ENCODE measurements around the gene RIC1. TPM values are rescaled to one million over a fixed set of nuclear protein-coding genes. Genes with fewer than 3 reads are reported as not detected.
"Not testable (repeated sequence)": the region's sequence is repeated elsewhere in the genome, so short reads cannot be mapped to it uniquely, and the experiment has no call there.

The RIC1 gene
- total RNA-seq, 5 donors from 2014 or later (not counting 1 experiment from before 2014, with no cell fraction given): 22.2 to 29.9 (median 22.9) TPM

DNA sequence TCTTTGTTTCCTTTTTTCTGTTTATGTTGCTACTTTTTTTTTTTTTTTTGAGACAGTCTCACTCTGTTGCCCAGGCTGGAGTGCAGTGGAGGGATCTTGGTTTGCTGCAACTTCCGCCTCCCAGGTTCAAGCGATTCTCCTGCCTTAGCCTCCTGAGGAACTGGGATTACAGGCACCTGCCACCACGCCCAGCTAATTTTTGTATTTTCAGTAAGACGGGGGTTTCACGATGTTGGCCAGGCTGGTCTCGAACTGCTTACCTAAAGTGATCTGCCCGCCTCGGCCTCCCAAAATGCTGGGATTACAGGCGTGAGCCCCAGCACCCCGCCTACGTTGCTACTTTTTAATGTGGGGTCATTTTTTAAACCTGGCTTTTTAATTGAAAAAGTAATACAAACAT lies 1.2 kb upstream of the RIC1 start:
- not testable (repeated sequence) for H3K27me3 Mint-ChIP-seq; H3K36me3 ChIP-seq (ENCODE audit: control insufficient read depth in 2 of 2, extremely low read depth in 1 of 2, insufficient read depth in 1 of 2, low read length in 1 of 2); H3K9me3 ChIP-seq; ATAC-seq (replicated peaks in 1 of 4); H3K27me3 ChIP-seq (replicated peaks in 1 of 2; ENCODE audit: control insufficient read depth in 2 of 2, extremely low read depth in 1 of 2, insufficient read depth in 2 of 2, low read length in 1 of 2); H3K36me3 Mint-ChIP-seq; H3K9me3 Mint-ChIP-seq
- POLR2A ChIA-PET: interaction anchor here (0.7 to 1.1 kb wide), 2 partner anchors 44 to 551 kb away, joined by 3 to 6 read pairs; no protein-coding TSS in a partner anchor
- peak in 1 of 35 experiments; percentile 15 for DNase-seq
- Mint-ChIP-seq H3K4me3 (peak overlapping the region; percentile 97 to 100 (median 99)), H3K27ac (peak overlapping the region; percentile 98 to 99), H3K4me1 (peaks cover 65 to 76% (median 69%) of the 10 kb centered on the region in 3 donors)
- H3K4me3 ChIP-seq (ENCODE audit: control insufficient read depth in 1 of 2, extremely low read depth in 1 of 2, low read length in 1 of 2): peak overlapping the region; percentile 79 to 81
- WGBS (ENCODE audit: insufficient coverage): 0% methylated on average over 2 of the region's 11 CpGs
- H3K4me1 ChIP-seq (ENCODE audit: control insufficient read depth in 1 of 2, extremely low read depth in 1 of 2, insufficient read depth in 2 of 2, low read length in 2 of 2): peaks cover 33 to 40% of the 10 kb centered on the region in 2 experiments
- H3K27ac ChIP-seq (ENCODE audit: low read length): peak overlapping the region; percentile 78
- CTCF ChIA-PET: interaction anchor here (0.6 to 2.5 kb wide), 12 partner anchors 8 to 442 kb away, joined by 3 to 18 read pairs (median 4); partner anchors contain the start of gene CD274 (in 1 of the 2)

DNA sequence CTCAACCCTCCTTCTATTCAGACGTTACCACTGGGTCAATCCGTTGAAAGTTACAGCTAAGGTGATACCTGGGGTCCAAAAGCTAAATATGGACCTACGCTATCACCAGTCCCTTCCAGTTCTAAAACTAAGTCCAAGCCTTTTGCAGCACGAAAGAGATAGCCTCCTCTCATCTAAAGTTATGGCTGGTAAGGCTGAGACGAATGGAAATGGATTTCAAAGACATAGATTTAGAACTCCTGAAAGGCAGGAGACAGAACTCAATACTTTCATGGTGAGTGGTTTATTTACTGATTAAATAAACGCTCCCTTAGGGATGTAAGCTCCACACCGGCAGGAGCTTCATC lies 751 bp upstream of the RIC1 start:
- ChIA-PET POLR2A (interaction anchor here (0.6 to 1.2 kb wide), 8 partner anchors 18 to 380 kb away, joined by 3 to 14 read pairs (median 4); partner anchors contain the start of gene PLGRKT (in 2 of the 2)), CTCF (interaction anchor here (0.6 to 2.5 kb wide), 11 partner anchors 9 to 444 kb away, joined by 3 to 18 read pairs (median 4); partner anchors contain the start of genes CD274 (in 1 of the 2), ERMP1 (in 1 of the 2) and PLGRKT (in 1 of the 2))
- Histone ChIP-seq H3K4me1 (ENCODE audit: control insufficient read depth in 1 of 2, extremely low read depth in 1 of 2, insufficient read depth in 2 of 2, low read length in 2 of 2) (peaks cover 33 to 40% of the 10 kb centered on the region in 2 experiments), H3K4me3 (ENCODE audit: control insufficient read depth in 1 of 2, extremely low read depth in 1 of 2, low read length in 1 of 2) (peak overlapping the region; percentile 79 to 81), H3K9me3 (no peaks in the 10 kb centered on the region), H3K36me3 (ENCODE audit: control insufficient read depth in 2 of 2, extremely low read depth in 1 of 2, insufficient read depth in 1 of 2, low read length in 1 of 2) (no peaks in the 10 kb centered on the region), H3K27me3 (replicated peaks in 1 of 2; ENCODE audit: control insufficient read depth in 2 of 2, extremely low read depth in 1 of 2, insufficient read depth in 2 of 2, low read length in 1 of 2) (no peaks in the 10 kb centered on the region), H3K27ac (ENCODE audit: low read length) (peak overlapping the region; percentile 78)
- H3K9me3 Mint-ChIP-seq: no peaks in the 10 kb centered on the region
- H3K4me1 Mint-ChIP-seq: peaks cover 64 to 75% (median 69%) of the 10 kb centered on the region in 3 donors
- DNase-seq (no peak), ATAC-seq (replicated peaks in 1 of 4) (no peak)
- 0% methylated on average over 3 of the region's 7 CpGs for WGBS (ENCODE audit: insufficient coverage)
- peak overlapping the region; percentile 98 to 99 for H3K27ac Mint-ChIP-seq
- peak overlapping the region; percentile 97 to 100 (median 99) for H3K4me3 Mint-ChIP-seq
- H3K36me3 Mint-ChIP-seq: peaks cover 4% of the 10 kb centered on the region
- no peaks in the 10 kb centered on the region for H3K27me3 Mint-ChIP-seq

DNA sequence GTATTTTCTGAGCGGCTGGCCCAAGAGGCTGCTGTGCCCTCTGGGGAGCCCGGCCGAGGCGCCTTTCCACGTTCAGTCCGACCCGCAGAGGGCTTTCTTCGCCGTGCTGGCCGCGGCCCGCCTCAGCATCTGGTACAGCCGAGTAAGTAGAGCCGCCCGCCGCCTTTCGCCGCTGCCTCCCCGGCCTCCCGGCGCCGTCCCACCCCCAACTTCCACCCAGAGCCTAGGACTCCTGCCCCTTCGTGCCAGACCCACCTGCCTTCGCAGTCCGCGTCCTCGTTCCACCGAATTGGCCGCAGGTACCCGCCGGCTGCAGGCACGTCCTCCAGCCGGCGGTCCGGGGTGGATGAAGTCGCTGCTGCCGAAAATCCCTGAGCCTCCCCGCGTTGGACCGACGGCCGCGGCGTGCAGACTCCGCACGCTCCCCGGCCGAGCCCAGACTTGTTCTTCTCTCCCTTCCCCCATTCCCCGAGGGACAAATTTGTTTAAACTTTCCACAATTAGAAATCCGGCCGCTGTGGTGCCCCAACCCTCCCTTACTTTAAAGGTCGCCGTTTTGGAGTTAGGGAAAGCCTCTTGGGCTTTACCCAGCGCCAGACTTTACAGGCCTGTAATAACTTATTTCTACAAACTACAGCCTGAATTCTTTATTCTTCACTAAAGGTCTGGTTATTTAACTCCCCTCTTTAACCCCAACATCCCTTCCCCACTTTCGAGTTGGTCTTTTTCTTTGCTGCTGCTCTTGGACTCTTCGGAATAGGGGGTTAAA lies 589 bp downstream of the RIC1 start:
- no peaks in the 10 kb centered on the region for H3K9me3 ChIP-seq
- under 1% methylated on average over 49 of the region's 56 CpGs for WGBS (ENCODE audit: insufficient coverage)
- CTCF ChIA-PET: interaction anchor here (0.9 to 2.5 kb wide), 6 partner anchors 29 to 443 kb away, joined by 3 to 18 read pairs (median 5); partner anchors contain the start of genes CD274 (in 1 of the 2), ERMP1 (in 1 of the 2) and PLGRKT (in 1 of the 2)
- H3K4me3 ChIP-seq (ENCODE audit: control insufficient read depth in 1 of 2, extremely low read depth in 1 of 2, low read length in 1 of 2): peak overlapping the region; percentile 79 to 81
- peak overlapping the region; percentile 93 to 94 for H3K27ac Mint-ChIP-seq
- DNase-seq (peak in 27 of 35 experiments; percentile 2 to 54 (median 23)), ATAC-seq (replicated peaks in 1 of 4) (peak; percentile 13 to 41 (median 30))
- peak overlapping the region; percentile 53 for H3K27ac ChIP-seq (ENCODE audit: low read length)
- H3K9me3 Mint-ChIP-seq: no peaks in the 10 kb centered on the region
- H3K4me1 Mint-ChIP-seq: peaks cover 64 to 76% (median 69%) of the 10 kb centered on the region in 3 donors
- peaks cover 27 to 34% of the 10 kb centered on the region in 2 experiments for H3K4me1 ChIP-seq (ENCODE audit: control insufficient read depth in 1 of 2, extremely low read depth in 1 of 2, insufficient read depth in 2 of 2, low read length in 2 of 2)
- H3K4me3 Mint-ChIP-seq: peak overlapping the region; percentile 99 to 100 (median 99)
- POLR2A ChIA-PET: interaction anchor here (0.6 to 1.2 kb wide), 7 partner anchors 29 to 642 kb away, joined by 3 to 14 read pairs (median 4); partner anchors contain the start of gene PLGRKT (in 1 of the 2)
- no peaks in the 10 kb centered on the region for H3K27me3 Mint-ChIP-seq
- H3K27me3 ChIP-seq (replicated peaks in 1 of 2; ENCODE audit: control insufficient read depth in 2 of 2, extremely low read depth in 1 of 2, insufficient read depth in 2 of 2, low read length in 1 of 2): no peaks in the 10 kb centered on the region
- H3K36me3 ChIP-seq (ENCODE audit: control insufficient read depth in 2 of 2, extremely low read depth in 1 of 2, insufficient read depth in 1 of 2, low read length in 1 of 2): no peaks in the 10 kb centered on the region
- H3K36me3 Mint-ChIP-seq: peaks cover 2% of the 10 kb centered on the region

DNA sequence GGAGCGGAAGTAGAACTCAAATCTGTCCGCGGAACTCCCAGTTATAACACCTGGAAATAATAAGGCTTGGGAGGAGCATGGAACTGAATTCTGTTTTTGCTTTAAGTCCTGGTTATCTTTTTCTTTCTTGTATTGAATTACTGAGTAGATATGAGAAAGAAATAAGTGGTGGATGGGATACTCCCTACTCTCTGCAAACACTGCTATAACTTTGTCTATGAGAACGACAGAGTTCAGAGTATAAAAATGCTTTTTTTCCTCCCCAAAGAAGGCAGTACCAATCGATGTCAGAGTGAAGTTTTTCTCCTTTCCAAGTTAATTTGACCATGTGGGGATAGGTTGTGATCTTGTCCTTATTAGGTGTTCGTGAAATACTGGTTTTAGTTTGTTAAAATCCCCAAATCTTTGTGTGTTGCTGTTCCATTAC lies 1.2 kb downstream of the RIC1 start:
- ChIA-PET POLR2A (no interaction called here), CTCF (no interaction called here)
- H3K4me3 ChIP-seq (ENCODE audit: control insufficient read depth in 1 of 2, extremely low read depth in 1 of 2, low read length in 1 of 2): peak overlapping the region; percentile 79 to 81
- no peak for ATAC-seq (replicated peaks in 1 of 4)
- H3K27ac ChIP-seq (ENCODE audit: low read length): peak overlapping the region; percentile 24
- no peaks in the 10 kb centered on the region for H3K27me3 Mint-ChIP-seq
- peaks cover 0 to under 1% (median under 1%) of the 10 kb centered on the region in 3 donors for H3K9me3 Mint-ChIP-seq
- H3K4me3 Mint-ChIP-seq: peak overlapping the region; percentile 99 to 100 (median 99)
- no peaks in the 10 kb centered on the region for H3K9me3 ChIP-seq
- peaks cover 4% of the 10 kb centered on the region for H3K36me3 Mint-ChIP-seq
- H3K27me3 ChIP-seq (replicated peaks in 1 of 2; ENCODE audit: control insufficient read depth in 2 of 2, extremely low read depth in 1 of 2, insufficient read depth in 2 of 2, low read length in 1 of 2): no peaks in the 10 kb centered on the region
- H3K27ac Mint-ChIP-seq: peak overlapping the region; percentile 93 to 94
- peak in 1 of 35 experiments; percentile 30 for DNase-seq
- H3K36me3 ChIP-seq (ENCODE audit: control insufficient read depth in 2 of 2, extremely low read depth in 1 of 2, insufficient read depth in 1 of 2, low read length in 1 of 2): no peaks in the 10 kb centered on the region
- peaks cover 27 to 36% of the 10 kb centered on the region in 2 experiments for H3K4me1 ChIP-seq (ENCODE audit: control insufficient read depth in 1 of 2, extremely low read depth in 1 of 2, insufficient read depth in 2 of 2, low read length in 2 of 2)
- WGBS (ENCODE audit: insufficient coverage): no CpG with 5 or more reads among the region's 6 CpGs
- peaks cover 63 to 76% (median 70%) of the 10 kb centered on the region in 3 donors for H3K4me1 Mint-ChIP-seq

DNA sequence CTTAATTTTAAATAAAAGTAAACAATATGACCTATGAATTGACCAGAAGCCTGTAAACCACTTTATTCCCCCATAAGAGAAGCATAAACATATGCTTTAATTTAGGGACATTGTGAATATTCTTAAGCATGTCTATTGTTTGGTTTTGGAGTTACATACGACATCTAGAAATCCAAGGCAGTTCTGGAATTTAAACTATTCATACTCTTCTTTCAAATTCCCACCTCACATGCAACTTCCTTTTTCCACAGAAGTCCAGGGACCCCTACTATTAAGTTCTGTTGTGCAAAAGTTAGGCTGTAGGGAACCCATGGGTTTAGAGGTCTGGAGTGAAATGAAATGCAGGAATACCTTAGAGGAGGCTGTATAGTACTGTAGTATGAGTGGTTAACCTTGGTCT lies 2.1 kb downstream of the RIC1 start:
- H3K9me3 ChIP-seq: peaks cover 2% of the 10 kb centered on the region
- no peak for DNase-seq
- no peaks in the 10 kb centered on the region for H3K27me3 ChIP-seq (replicated peaks in 1 of 2; ENCODE audit: control insufficient read depth in 2 of 2, extremely low read depth in 1 of 2, insufficient read depth in 2 of 2, low read length in 1 of 2)
- no peaks in the 10 kb centered on the region for H3K27me3 Mint-ChIP-seq
- CTCF ChIA-PET: interaction anchor here (0.7 kb wide), 3 partner anchors 192 to 840 kb away, joined by 3 to 13 read pairs (median 3); no protein-coding TSS in a partner anchor
- peak overlapping the region in 1 of 3 donors; percentile 27 for H3K4me3 Mint-ChIP-seq
- no peak for ATAC-seq (replicated peaks in 1 of 4)
- WGBS (ENCODE audit: insufficient coverage): no CpG with 5 or more reads among the region's 1 CpG
- H3K36me3 ChIP-seq (ENCODE audit: control insufficient read depth in 2 of 2, extremely low read depth in 1 of 2, insufficient read depth in 1 of 2, low read length in 1 of 2): no peaks in the 10 kb centered on the region
- POLR2A ChIA-PET: no interaction called here
- peaks cover 14% of the 10 kb centered on the region for H3K36me3 Mint-ChIP-seq
- no peak overlapping the region for H3K27ac Mint-ChIP-seq
- peaks cover 22 to 27% of the 10 kb centered on the region in 2 experiments for H3K4me1 ChIP-seq (ENCODE audit: control insufficient read depth in 1 of 2, extremely low read depth in 1 of 2, insufficient read depth in 2 of 2, low read length in 2 of 2)
- H3K4me3 ChIP-seq (ENCODE audit: control insufficient read depth in 1 of 2, extremely low read depth in 1 of 2, low read length in 1 of 2): no peak overlapping the region
- no peak overlapping the region for H3K27ac ChIP-seq (ENCODE audit: low read length)
- H3K9me3 Mint-ChIP-seq: peaks cover 0 to 9% (median 8%) of the 10 kb centered on the region in 3 donors
- H3K4me1 Mint-ChIP-seq: peaks cover 64 to 71% (median 68%) of the 10 kb centered on the region in 3 donors

DNA sequence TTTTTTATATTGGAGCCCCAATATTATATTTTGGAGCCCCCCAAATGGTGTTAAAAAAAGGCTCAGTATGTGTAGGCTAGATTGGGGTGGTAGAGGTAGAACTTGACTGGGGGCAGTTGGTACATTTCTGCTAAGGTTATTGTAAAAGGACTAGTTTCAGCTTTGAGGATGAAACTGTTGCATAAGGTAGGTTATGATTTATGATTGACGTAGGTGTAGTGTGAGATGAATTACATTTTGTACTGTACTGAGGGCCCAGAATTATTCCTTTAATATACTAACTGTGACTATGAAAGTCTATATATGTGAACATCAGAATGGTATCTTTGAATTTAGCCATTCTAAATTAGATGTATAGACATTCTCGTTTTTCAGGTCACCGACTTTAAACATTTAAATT lies 3.6 kb downstream of the RIC1 start:
- no peaks in the 10 kb centered on the region for H3K27me3 ChIP-seq (replicated peaks in 1 of 2; ENCODE audit: control insufficient read depth in 2 of 2, extremely low read depth in 1 of 2, insufficient read depth in 2 of 2, low read length in 1 of 2)
- Mint-ChIP-seq H3K9me3 (peaks cover 1 to 11% (median 10%) of the 10 kb centered on the region in 3 donors), H3K27ac (no peak overlapping the region), H3K27me3 (no peaks in the 10 kb centered on the region), H3K36me3 (peaks cover 16% of the 10 kb centered on the region), H3K4me3 (no peak overlapping the region), H3K4me1 (peaks cover 54 to 61% (median 58%) of the 10 kb centered on the region in 3 donors)
- H3K36me3 ChIP-seq (ENCODE audit: control insufficient read depth in 2 of 2, extremely low read depth in 1 of 2, insufficient read depth in 1 of 2, low read length in 1 of 2): no peaks in the 10 kb centered on the region
- CTCF ChIA-PET: interaction anchor here (0.6 to 1.1 kb wide), 2 partner anchors 11 to 56 kb away, joined by 3 to 6 read pairs; no protein-coding TSS in a partner anchor
- POLR2A ChIA-PET: interaction anchor here (0.5 to 1.7 kb wide), 2 partner anchors 9 to 80 kb away, joined by 3 to 4 read pairs; no protein-coding TSS in a partner anchor
- WGBS (ENCODE audit: insufficient coverage): no CpG with 5 or more reads among the region's 3 CpGs
- H3K27ac ChIP-seq (ENCODE audit: low read length): no peak overlapping the region
- no peak overlapping the region for H3K4me3 ChIP-seq (ENCODE audit: control insufficient read depth in 1 of 2, extremely low read depth in 1 of 2, low read length in 1 of 2)
- H3K4me1 ChIP-seq (ENCODE audit: control insufficient read depth in 1 of 2, extremely low read depth in 1 of 2, insufficient read depth in 2 of 2, low read length in 2 of 2): peaks cover 12 to 13% of the 10 kb centered on the region in 2 experiments
- H3K9me3 ChIP-seq: peaks cover 2% of the 10 kb centered on the region
- no peak for DNase-seq
- ATAC-seq (replicated peaks in 1 of 4): no peak

All from T-cell (primary cell).